ENCODE results near the gene DTNB.

- TF ChIP-seq POLR2A (IDR thresholded peaks at IDR 0.05; ENCODE audit: low read depth, low read length), result no peak
- no peak for TF ChIP-seq CTCF (conservative IDR thresholded peaks at IDR 0.05; ENCODE audit: low read depth, low read length)
- no peak for TF ChIP-seq CEBPB (IDR thresholded peaks at IDR 0.05; ENCODE audit: low read depth, low read length)
Observed at GRCh38 chr2:25383806-25384205, 289.6 kb downstream of the DTNB start.
